HG03521 (cell line): ENCODE data around the gene LDAH.

ENCODE experiments used
- ATAC-seq: cut with Tn5 transposase; IDR thresholded peaks from one replicate; pipeline ENCODE4 v1.9.1; 2021; ENCODE audit warnings: mild to moderate bottlenecking, moderate library complexity; ENCODE audit not compliant: unreplicated experiment

Gene LDAH

DNA sequence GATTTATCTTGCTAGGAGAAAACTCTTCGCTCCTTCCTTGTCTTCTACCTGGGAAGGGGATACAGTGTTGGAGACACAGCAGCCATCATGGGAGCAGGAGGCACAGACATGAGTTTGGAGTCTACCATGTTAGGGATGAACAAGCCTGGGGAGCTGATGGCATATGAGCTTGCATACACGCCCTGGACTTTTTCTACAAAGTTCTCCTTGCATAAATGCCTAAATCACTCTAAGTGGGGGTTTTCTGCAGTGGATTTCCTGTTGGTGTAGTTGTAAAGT, 168.4 kb downstream of the LDAH start:
- ATAC-seq: no peak

DNA sequence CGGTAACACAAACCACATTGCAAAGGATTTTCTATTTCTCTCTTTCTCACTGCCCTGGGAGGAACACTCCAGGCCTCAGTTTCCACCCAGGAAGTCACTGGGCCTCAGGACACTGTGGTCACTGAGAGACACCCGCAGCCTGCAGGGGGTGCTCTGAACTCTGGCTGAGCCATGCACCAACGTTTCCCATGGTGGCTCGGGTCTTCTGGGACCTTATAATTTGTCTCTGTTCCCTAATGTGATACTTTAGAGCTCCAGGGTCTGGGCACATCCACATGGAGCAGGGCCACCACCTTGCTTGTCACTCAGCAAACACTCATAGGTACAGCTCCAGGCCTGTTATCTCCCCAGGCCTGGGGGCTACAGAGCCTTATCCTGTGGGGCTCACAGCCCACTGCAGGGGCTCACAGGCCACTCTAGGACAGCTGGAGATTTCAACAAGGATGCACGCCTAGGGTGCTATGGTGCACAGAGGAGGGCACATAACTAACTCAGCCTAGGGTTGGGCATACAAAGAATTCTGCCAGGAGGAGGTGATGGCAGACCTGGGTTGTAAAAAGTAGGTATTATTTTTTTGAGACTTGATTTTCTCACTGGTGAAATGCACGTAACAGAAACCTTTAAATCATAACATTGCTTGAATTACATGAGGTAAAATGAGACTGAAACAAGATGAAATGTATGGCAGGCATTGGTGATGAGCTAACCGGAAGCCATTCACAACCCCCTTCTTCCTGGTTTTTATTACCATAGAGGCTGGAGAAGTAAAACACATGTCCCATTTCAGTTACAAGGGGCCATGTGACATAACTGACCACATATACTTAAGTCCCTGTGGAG, 169.0 kb downstream of the LDAH start:
- ATAC-seq: no peak

DNA sequence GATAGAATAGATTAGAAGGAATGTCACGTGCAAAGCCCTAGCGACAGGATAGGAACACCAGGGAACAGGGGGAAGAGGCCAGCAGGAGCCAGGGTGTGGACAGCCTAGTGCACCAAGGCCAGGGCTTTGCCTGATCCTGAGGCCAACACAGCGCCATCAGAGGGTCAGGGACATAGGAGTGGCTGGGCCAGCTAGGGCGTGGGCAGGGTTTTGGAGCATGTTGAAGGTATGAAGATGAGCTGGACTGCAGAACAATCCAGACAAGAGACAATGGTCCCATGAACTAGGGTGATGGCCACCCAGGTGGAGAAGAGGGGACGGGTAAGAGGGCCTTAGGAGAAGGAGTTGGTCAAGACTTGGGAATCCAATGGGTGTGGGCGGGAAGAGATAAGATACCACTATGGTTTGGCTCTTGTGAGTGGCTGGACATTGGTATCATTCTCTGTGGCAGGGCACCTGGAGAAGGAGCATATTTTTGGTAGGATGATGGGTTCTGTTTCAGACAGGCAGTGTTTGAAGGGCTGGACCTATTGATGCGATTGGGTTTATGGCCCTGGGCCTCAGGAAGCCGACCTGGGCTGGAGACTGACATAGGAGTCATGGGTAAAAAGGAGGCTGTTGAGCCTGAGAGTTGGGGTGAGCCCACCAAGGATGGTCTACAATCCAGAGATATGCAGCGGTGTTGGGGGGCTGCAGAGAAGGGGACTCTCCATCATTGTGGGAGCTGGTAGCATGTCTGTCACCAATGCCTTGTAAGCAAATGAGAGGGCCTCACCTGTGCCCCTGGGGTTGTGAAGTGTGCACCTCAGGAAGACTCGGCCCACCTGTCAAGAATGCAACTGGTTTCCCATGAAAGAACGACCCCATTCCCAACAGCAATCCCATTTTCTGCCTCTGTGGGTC, 170.0 kb downstream of the LDAH start:
- no peak for ATAC-seq

DNA sequence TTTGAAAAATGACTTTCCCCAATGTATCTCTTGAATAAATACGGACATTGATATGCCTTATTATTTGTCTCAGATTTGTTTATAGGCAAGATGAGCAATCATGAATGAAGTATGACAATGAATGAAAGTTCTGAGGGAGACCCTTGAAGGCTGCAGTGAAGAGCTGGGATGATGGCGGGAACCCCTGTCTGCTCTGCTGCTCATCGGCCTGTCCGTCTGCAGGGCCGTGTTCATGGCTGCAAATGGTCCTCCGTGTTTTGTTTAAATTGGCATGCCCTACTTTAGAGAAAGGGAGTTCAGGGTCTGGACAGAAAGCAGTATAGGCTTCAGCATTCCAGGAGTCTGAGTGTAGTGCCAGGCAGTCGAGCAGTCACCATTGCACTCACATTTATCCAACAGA, 170.8 kb downstream of the LDAH start:
- no peak for ATAC-seq

DNA sequence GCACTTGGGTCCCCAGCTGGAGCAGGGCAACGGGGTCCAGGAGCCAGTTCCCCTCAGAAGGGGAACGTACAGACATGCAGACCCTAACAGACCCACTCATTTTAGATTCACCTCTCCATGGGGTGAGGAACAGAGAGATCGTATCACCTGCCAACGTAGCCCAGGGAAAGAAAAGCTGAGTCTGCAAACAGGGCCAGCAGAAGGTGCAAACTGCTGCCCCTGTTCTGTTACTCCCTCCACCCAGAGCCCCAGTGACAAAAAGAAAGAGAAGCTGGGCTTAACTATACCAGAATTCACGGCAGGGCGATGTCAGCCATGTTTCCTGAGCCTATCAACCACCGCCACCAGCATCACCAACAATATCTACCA, 171.2 kb downstream of the LDAH start:
- ATAC-seq: no peak

DNA sequence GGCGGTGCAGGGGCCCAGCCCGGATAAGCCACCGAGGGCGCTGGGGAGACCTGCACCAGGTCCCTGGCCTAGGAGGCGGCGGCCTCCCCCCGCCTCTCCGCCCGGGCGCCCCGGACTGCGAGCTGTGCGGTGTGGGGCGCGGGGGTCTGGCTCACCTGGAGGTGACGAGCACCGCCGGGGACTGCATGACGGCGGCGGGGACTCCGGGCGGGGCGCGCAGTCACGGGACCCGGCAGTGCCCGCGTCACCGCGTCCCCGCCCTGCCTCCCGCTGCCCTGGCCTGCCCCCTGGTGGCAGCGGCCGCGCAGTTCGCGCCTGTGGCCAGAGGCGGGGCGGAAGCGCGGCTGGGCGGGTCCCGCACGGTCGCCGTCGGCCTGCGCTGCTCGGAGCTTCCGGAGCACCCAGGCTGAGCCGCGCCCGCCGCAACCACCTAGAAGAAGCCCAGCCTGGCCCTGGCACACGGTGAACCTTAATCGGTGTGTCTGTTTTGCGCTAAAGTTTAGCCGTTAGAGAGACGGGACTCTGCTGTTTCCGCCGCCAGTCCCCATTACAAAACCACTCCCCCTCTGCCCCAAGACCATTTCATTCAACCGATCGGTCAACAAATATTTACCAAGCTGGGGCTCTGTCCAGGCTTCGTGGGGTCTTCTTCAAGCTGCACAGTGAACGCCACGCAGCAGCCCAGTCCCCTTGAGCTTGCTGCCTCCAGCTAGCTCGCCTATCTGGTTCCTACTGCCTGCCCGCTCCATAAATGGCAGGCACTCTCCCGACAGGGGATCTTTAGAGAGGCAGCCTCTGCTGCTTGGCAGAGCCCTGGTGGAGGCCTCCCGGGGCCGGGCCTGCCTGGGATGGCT, 171.8 kb downstream of the LDAH start, which contains the start of gene HS1BP3:
Gene HS1BP3, minus strand, starts transcription at position 222 of the 854 bp plus-strand sequence. Its CDS starts 35 bp downstream, at position 187.
- ATAC-seq: peak; percentile 96

DNA sequence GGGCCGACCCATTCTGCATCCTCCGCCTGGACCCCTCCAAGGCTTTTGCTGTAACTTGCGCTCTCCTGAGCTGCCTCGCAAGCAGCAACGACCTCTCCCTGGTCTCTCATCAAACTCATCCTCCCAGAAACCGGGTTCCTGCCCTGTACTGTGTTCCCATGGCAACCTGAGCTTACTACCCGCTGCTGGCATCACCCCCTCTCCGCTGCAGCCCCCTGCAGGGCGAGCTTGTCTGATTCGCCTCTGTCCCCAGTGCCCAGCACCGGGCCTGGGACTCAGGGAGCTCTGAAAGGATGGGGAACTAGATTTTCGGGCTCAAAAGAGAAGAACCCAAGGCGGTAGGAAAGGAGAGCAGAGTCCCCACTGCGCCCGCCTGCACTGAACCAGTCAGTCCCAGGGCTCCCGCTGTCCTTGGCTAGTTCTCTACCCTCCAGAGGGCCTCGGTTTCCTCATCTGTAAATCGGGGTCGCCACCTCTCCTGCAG, 172.5 kb downstream of the LDAH start:
- ATAC-seq: peak; percentile 2

DNA sequence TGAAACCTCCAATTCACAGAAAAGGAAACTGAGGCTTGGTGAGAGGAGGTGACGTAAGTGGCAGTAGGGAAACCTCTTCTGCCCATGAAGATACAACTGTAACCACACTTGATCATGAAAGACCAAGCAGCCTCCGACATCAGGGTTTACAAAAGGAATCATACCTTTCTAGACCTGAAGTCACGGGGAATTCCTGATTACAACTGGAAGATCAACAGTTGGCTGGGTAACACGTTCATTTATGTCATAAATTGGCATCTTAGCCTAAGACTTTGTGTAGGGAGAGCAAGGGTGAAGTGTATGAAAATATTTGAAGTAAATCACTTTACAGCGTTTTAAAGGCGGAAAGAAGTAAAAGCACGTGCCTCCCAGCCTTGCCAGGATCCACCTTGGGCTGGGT, 172.9 kb downstream of the LDAH start:
- no peak for ATAC-seq

DNA sequence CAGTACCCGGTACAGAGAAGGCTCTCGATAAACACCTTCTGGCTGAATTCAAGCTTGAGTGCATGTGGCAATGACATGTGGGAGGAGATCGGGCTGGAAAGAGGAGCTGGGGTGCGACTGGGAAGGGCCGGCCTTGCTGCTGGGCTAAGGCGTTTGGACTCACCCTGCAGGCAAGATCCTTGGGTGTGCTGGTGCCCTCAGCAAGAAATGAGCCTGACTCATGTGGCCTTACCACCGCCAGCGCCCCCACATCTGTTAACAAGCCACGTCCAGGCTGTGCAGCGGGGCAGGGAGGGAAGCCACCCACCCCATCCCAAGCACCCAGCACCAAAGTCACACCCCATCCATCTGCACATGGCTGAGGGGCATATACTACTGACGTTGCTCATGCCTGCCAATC, 173.3 kb downstream of the LDAH start:
- ATAC-seq: no peak

DNA sequence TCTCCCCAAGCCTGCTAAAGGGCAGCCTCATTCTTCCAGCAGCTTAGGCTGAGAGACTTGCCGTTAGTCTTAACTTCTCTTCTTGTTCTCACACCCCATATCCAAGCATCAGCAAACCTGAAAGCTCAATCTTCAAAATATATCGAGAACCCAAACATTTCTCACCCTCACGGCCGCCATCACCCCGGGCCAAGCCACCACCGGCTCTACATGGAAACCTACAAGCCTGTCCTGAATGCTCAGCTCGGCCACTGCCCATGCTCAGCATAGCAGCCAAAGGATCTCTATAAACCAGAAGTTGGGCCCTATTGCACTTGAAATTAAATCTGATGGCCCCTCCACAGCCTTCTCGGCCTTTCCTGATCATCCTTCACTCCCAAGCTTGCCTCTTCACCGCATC, 174.1 kb downstream of the LDAH start:
- no peak for ATAC-seq

DNA sequence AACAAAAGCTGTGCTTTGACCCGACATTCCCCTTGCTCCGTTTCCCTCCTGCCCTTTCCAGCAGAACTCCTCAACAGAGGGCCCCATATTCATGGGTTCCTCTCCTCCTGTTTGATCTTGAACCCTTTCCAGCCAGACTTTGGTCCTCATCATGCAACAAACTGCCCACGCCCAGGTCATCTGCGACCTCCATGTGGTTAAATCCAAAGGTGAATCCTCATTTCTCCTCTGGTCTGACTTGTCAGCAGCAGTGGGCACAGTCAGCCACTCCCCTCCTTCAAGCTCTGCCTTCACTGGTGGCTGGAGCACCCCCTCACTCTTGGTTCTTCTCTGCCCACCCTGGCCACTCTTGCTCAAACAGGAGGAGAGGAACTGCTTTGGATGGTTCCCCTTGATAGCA, 174.7 kb downstream of the LDAH start:
- ATAC-seq: no peak

DNA sequence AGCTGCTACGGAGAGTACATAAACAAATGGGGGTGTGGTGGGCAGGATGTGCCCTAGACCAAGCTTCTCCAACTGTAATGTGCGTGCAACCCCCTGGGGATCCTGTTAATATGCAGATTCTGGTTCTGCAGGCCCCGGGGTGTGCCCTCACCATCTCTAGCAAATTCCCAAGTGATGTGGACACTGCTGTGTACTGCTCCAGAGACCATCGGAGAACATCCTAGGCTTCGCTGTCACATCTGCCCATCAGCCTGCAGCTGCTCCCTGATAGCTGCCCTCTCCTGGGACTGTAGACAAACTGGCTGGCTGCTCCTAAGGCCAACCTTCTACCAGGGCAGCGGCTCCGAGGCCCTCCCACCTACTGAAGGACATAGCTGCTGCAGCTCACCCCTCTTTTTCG, 175.2 kb downstream of the LDAH start:
- ATAC-seq: no peak

DNA sequence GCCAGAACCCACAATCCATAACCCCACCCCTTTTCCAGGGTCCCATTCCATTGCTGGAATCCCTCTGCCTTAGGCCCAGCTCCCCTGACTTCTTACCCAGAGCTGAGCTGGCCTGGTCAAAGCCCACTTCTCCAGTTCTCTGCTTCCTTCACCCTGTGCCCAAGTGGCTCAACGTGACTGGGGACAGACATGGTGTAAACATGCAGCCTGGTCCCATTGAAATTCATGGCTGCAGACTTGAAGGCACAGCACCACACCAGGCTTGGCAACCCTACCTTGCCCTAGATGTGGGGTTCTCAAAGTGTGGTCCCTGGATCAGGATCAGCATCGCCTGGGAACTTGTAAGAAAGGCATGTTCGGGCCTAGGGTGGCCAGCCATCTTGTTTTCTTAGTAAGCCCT, 175.7 kb downstream of the LDAH start:
- ATAC-seq: no peak

- ATAC-seq: no peak
These were observed 176.5 kb downstream of the LDAH start for GRCh38 chr2:20646446-20646845.

DNA sequence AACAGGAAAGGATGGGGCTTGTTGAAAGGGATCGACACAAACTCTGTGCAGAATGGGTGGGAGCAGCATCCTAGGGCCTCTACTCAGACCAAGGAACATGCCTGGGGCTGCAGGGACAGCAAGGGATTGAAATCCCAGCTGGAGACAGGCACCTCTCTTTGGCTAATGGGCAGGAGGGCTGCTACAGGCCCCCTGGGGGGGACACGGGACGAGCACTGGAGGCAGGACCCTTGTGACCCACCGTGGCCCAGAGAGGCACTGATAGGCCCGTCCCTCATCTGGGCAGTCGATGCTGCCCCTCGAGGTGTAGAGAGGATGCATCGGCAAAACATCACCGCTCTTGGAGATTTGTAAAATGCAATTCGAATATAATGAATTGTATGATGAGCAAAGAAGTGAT, 177.1 kb downstream of the LDAH start:
- ATAC-seq: no peak

DNA sequence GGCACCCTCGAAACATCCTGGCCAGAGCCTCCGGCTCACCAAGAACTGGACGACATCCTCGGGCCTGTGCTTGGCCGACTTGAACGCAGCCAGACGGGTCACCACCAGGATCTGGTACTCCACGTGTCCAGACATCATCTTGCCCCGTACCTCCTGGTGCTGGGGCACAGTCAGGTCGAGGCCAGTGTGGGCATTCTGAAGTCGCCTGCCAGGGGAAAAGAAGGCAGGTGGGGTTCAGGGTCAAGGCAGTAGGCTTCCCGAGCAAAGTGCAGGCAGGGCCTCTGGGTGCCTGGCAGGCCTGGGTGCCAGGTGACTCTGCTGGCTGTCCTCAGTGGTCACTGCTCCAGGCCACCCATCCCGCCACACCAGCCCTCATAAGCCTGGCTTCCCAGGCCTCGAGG, 177.6 kb downstream of the LDAH start:
- no peak for ATAC-seq

DNA sequence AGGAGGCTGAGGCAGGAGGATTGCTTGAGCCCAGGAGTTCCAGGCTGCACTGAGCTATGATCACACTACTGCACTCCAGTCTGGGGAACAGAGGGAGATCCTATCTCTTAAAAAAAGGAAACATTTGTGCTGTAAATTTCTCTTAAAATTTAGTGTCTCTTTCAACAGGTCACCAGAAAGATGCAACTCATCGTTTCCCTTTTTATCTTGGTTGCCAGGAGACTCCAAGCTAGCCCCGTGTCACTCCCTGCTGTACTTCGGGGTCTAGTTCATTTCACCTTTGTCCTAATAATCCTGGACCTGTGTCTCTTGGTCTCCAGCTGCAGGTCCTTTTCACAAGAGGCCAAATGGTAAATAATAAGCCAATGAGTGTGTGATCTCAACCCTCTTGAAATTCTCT, 179.1 kb downstream of the LDAH start:
- ATAC-seq: no peak

GRCh38 chr2:20643060-20643459, 179.8 kb downstream of the LDAH start:
- ATAC-seq: no peak

DNA sequence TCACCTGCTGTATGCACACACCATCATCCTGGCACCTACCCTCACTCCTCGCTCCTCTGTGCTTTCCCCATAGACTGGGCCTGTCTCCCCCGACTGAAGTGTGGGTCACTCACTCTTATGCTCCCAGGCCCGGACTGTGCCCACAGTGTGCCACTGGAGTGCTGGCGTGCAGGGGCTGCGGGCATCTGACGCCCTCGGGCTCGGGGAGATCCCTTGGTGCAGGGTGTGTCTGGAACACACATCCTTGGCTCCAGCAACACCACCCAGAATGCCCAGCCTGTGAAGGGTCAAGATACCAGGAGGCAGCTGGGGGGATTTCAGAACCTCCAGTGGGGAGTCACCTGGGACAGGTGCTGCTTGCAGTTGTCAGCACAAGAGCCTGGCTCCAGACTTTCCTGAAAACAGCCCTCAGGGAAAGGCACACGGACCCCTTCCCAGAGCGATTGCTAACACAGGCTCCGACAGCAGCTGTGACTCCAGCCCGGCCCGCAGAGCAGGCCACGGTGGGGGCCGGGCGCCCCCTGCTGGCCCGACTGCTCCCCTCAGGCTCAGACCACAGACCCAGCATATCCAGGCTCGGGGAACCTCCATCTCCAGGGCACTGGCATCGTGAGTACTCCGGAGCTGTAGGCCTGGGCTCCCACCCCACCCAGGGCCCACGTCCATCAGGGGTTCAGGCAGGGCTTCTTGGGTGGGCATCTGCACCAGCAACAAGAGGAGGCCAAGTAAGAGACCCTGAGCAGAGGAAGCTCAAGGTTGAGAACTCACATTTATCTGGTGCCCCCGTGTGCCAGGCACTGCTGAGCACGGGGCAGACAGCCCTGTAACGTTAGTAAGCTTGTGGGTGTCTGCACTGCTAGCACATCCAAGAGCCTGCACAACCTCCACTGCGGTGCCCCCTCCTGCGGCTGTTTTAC, 180.6 kb downstream of the LDAH start:
- peak; percentile 96 for ATAC-seq
